Globus pallidus (tissue), 1 donor: ENCODE results near the gene KRTAP4-1.
"Not testable (repeated sequence)": the region's sequence is repeated elsewhere in the genome, so short reads cannot be mapped to it uniquely, and the experiment has no call there.

Source experiments
- DNase-seq: peaks from one replicate; pipeline ENCODE4 v3.0.0-alpha.2; 2015; ENCODE audit warnings: low spot score

KRTAP4-1 gene

DNA sequence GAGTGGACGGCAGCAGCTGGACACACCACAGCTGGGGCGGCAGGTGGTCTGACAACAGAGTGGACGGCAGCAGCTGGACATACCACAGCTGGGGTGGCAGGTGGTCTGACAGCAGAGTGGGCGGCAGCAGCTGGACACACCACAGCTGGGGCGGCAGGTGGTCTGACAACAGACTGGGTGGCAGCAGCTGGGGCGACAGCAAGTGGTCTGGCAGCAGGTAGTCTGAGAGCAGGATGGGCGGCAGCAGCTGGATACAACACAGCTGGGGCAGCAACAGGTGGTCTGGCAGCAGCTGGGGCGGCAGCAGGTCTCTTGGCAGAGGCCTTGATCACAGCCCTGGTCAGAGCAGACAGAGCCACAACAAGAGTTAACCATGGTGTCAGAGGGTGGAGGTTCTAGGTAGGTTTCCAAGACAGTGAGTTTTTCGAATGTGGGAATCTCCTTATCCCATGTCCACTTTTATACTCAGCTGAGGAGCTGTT, at the start of gene KRTAP4-1:
TSS of gene KRTAP4-1 (minus strand) at position 432 of the 482 bp plus-strand sequence. CDS start at position 375, 57 bp downstream.
- DNase-seq, result no peak

DNA sequence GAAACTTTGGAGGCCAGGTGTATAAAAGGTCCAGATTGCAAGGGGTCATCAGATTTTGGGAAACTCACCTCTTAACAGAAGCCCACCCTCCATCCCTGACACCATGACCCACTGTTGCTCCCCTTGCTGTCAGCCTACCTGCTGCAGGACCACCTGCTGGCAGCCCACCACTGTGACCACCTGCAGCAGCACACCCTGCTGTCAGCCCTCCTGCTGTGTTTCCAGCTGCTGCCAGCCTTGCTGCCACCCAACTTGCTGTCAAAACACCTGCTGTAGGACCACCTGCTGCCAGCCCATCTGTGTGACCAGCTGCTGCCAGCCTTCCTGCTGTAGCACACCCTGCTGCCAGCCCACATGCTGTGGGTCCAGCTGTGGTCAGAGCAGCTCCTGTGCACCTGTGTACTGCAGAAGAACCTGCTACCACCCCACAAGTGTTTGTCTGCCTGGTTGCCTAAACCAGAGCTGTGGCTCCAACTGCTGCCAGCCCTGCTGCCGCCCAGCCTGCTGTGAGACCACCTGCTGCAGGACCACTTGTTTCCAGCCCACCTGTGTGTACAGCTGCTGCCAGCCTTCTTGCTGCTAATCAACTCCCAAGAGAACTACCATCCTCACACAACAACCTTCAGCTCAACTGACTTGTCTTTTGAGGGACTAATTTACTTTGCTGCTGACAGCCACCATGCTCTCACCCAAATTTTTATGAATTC, 47.8 kb upstream of the KRTAP4-1 start, which contains the start of gene KRTAP9-3:
TSS of gene KRTAP9-3 (plus strand) at position 51 of the 707 bp plus-strand sequence. CDS start at position 104, 53 bp downstream.
- not testable (repeated sequence) for DNase-seq

DNA sequence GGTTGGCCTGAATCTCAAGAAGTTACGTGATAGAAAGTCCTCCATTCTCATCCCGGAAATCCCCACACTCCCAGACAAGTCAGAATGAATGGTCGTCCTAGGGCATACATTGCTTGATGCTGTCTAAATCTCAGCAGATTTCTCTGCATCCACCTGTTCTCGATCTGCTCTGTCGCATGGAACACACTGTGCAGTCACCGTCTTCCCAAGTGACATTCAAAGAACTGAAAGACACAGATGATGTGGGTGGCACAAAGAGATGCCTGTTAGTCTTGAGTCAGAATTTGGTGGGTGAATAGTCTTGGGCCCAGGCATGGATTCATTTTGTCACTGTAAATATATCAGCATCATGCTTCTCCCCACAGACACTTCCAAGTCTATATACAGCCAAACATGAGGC, 47.0 kb upstream of the KRTAP4-1 start:
- DNase-seq, result no peak

DNA sequence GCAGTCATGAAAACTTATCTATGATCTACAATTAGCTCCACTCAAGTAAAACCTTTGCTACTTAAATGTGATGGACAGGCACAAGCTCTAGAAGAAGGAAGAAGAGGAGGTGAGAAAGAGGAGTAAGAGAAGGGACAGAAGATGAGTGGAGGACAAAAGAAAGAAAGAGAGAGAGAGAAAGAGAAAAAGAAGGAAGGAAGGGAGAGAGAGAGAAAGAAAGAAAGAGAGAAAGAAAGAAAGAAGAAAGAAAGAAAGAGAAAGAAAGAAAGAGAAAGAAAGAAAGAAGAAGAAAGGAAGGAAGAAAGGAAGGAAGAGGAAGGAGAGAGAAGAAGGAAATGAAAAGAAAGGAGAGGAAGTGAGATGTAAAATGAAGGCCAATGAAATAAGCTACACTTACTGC, 45.4 kb upstream of the KRTAP4-1 start:
- DNase-seq, result no peak

DNA sequence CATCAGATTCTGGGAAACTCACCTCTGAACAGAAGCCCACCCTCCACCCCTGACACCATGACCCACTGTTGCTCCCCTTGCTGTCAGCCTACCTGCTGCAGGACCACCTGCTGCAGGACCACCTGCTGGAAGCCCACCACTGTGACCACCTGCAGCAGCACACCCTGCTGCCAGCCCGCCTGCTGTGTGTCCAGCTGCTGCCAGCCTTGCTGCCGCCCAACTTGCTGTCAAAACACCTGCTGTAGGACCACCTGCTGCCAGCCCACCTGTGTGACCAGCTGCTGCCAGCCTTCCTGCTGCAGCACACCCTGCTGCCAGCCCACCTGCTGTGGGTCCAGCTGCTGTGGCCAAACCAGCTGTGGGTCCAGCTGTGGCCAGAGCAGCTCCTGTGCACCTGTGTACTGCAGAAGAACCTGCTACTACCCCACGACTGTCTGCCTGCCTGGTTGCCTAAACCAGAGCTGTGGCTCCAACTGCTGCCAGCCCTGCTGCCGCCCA, 41.9 kb upstream of the KRTAP4-1 start, which contains the start of gene KRTAP9-2:
TSS of gene KRTAP9-2 (plus strand) at position 51 of the 498 bp plus-strand sequence. CDS start at position 58, 7 bp downstream.
- DNase-seq, result not testable (repeated sequence)

DNA sequence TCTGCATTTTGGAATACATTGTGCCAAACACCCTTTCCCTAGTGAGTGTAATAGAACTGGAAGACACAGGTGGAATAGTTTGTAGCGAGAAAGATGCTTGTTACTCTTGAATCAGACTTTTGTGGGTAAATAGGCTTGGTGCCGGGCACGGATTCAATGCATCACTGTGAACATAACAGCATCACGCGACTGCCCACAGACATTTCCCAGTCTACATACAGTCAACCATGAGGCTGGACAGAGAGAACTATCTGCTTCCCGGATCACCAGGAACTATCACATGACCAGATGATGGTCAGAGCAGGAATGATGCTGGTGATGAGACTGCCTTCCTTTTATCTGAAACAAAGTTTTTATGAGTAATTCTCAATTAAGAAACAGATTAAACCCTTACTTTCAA, 41.3 kb upstream of the KRTAP4-1 start:
- DNase-seq, result no peak

DNA sequence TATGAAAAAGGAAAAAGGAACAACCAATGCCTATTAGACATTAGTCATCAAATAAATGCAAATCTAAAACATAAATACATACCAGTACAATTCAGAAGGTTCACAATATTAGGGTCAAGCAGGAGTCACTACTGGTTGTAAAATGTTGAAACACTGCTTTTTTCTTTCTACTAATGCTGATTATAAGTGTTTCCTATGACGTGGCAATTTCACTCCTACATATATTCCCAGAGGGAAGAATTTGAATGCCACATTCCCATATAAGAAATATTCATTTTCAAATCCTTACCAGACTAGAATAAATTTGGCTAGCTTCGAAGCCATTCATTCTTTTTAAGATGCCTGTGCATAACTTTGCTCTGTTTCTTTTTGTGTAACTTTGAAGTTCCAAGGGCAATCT, 39.1 kb upstream of the KRTAP4-1 start:
- no peak for DNase-seq

DNA sequence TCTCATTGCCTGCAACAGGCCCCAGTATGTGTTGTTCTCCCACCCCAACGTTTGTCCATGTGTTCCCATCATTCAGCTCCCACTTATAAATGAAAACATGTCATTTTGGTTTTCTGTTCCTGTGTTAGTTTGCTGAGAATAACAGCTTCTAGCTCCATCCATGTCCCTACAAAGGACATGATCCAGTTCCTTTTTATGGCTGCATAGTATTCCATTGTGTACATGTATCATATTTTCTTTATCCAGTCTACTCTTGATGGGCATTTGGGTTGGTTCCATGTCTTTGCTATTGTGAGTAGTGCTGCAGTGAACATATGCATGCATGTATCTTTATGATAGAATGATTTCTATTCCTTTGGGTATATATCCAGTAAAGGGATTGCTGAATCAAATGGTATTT, 31.0 kb upstream of the KRTAP4-1 start:
- DNase-seq, result no peak

DNA sequence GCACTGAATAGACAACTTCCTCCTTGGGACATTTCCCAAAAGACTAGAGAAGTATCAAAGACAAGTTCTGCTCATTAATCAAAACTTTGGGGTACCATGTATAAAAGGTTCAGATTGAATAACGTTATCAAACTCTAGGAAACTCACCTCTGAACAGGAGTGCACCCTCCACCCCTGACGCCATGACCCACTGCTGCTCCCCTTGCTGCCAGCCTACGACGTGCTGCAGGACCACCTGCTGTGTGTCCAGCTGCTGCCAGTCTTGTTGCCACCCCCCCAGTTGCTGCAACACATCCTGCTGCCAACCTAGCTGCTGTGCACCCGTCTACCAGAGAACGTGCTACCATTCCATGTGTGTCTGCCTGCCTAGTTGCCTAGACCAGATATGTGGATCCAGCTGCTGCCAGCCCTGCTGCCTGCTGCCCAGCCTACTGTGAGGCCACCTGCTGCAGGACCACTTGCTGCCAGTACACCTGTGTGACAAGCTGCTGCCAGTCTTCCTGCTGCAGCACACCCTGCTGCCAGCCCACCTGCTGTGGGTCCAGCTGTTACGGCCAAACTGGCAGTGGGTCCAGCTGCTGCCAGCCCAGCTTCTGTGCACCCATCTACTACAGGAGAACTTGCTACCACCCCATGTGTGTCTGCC, 27.9 kb upstream of the KRTAP4-1 start:
- DNase-seq, result no peak

DNA sequence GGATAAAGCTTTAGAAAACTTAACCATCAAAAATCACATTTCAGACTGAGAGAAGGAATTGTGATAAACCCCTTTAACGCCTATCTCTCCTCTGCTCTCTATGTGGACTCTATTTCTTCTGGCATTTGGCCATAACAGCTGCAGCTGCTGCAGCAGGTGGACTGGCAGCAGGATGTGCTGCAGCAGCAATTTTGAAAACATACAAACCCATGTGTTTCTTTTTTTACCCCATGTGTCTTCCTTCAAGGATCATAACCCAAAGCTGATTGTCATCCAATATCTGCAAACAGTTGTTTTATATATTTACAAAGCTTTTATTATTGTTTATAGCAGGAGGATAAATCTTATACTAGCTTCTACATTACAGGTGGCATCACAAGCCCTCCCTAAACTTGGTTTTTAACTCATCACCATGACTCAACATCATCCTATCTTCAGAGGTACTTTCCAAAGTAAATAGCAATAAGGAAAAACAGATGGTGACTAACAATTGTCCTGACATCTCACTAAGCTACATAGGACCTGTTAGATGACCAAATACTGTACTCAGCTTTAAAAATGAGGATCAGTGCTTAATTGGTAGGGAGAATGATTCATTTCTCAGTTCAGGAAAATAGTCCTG, 27.2 kb upstream of the KRTAP4-1 start:
- DNase-seq, result no peak

DNA sequence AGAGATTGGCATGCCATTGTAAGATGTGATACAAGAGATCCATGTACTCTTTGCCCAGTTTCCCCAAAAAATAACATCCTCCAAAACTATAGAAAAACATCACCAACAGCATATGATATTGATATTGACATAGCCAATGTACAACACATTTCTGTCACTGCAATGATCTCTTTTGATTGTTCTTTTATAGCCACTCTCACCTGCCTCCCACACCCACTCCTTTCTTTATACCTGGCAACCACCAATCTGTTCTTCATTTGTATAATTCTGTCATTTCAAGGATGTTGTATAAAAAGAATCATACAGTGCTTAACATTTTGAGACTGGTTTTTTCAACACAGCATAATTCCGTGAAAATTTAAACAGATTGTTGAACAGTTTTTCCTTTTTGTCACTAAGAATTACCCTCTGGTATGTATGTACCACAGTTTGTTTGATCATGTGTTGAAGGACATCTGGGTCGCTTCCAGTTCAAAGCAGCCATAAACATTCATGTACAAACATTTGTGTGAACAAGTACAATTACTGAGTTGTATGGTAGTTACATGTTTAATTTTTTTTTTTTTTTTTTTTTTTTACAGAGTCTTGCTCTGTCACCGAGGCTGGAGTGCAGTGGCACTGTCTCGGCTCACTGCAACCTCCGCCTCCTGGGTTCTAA, 14.8 kb upstream of the KRTAP4-1 start:
- DNase-seq, result no peak

DNA sequence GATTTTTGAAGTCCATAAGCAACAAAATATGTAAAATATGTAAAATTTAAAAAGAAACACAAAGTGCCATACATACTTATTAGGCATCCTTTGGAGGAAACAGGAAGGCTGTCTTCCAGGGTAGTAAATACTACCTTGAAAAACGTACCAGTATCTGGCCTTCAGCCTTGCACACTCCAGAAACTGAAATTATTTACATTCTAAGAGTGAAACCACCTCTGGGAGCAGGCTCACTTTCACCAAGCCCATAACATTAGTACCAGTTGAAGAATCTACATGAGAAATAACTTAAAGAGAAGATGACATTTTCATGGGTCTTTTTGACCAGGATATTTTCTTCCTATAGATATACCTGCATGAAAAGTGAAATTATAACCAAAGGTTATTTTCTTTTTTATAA, 11.4 kb upstream of the KRTAP4-1 start:
- no peak for DNase-seq

DNA sequence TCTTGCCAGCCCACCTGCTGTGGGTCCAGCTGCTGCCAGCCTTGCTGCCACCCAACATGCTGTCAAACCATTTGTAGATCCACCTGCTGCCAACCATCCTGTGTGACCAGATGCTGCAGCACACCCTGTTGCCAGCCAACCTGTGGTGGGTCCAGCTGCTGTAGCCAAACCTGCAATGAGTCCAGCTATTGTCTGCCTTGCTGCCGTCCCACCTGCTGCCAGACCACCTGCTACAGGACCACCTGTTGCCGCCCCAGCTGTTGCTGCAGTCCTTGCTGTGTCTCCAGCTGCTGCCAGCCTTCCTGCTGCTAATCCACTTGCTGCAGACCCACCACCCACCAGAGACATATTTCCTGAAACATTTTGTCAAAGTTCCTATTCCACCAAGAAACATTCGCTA, 5.6 kb upstream of the KRTAP4-1 start:
- no peak for DNase-seq

DNA sequence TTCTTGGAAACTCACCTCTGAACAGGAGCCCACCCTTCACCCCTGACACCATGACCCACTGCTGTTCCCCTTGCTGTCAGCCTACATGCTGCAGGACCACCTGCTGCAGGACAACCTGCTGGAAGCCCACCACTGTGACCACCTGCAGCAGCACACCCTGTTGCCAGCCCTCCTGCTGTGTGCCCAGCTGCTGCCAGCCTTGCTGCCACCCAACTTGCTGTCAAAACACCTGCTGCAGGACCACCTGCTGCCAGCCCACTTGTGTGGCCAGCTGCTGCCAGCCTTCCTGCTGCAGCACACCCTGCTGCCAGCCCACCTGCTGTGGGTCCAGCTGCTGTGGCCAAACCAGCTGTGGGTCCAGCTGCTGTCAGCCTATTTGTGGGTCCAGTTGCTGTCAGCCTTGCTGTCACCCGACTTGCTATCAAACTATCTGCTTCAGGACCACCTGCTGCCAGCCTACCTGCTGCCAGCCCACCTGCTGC, 5.2 kb upstream of the KRTAP4-1 start, which contains the start of gene KRTAP9-1:
TSS of gene KRTAP9-1 (plus strand) at position 51 of the 482 bp plus-strand sequence. CDS start at position 51, 0 bp downstream.
- DNase-seq, result not testable (repeated sequence)

DNA sequence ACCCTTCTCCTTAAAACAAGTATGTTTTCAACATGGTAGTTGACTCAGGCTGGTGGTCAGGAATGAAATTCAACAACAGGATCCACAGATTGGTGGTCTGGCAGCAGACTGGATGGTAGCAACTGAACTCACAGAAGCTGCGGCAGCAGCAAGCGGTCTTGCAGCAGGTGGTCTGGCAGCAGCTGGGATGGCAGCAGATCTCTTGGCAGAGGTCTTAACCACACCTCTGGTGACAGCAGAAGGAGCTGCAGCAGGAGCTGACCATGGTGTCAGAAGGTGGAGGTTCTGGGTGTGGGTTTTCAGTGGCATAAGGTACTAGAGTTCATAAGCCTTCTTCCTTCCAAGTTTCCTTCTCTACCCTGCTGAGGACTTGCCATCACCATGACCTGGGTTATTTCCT, 2.2 kb upstream of the KRTAP4-1 start:
- no peak for DNase-seq

DNA sequence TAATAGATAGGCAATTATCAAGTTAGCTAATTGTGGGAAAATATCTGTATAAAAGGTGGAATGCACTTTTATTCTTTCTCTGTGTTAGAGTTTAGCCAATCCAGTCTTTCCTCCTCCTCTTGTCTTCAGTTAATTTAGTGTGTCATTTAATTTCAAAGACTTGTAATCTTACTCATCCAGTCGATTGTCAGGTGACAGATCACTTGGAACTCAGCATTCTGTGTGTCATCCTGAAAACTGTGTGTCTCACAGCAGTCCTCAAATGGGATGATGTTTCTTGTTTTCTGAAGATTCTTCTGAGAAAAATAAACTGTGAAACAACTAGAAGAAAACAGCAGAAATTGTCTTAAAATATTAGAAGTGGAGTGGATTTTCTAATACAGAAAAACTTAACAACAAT, 290 bp upstream of the KRTAP4-1 start:
- no peak for DNase-seq

DNA sequence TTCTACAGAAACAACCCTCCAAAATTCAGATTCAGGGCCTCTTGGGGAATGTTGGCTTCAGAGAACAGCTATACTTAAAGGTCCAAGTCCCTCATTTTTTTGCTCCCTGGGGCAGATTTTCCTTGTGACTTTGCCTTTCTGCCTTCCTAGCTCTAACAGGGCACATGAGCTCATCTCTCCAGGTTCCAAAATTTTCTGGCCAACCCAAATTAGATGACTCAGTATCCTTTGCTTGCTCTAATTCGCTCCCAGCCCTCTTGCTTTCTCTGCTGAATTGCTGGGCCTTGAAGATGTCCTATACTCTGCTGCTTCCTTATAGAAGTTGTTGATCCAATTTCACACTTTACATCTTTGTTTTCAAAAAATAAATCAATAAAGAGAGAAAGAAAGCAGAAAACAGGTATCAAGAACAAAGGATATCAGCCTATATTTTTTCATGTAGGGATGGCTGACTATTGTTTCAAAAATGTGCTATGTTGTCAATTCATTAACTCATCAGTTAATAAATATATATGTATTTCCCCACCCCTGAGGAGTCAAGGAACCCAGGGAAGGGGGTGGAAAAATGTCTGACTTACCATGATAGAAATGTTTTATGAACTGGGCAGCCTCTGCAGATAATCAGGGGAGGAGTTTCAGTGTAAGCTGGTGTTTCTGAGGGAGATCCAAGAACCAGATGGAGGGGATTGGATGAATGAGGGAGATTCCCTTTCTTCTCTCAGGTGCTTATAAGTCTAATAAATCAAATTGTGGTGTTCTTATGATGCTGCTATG, 5.7 kb downstream of the KRTAP4-1 start:
- DNase-seq, result no peak

DNA sequence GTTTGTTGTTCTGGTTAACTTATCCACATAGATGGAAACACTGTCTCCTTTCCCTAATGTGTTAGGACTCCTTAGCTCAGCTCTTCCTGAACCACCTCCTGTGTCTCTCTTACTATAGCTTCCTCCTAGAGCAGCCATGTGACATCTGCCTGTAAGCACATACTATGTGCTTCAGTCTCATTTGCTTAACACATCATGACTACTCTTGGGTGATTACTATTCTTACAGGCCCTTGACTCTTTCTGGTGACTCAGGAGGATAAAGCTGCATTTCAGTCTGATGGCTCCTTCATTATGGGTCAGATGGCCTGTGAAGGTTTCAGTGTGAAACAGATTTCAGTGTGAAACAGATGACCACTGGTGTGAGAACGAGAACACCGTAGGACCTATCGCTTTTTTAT, 6.4 kb downstream of the KRTAP4-1 start:
- DNase-seq, result no peak

DNA sequence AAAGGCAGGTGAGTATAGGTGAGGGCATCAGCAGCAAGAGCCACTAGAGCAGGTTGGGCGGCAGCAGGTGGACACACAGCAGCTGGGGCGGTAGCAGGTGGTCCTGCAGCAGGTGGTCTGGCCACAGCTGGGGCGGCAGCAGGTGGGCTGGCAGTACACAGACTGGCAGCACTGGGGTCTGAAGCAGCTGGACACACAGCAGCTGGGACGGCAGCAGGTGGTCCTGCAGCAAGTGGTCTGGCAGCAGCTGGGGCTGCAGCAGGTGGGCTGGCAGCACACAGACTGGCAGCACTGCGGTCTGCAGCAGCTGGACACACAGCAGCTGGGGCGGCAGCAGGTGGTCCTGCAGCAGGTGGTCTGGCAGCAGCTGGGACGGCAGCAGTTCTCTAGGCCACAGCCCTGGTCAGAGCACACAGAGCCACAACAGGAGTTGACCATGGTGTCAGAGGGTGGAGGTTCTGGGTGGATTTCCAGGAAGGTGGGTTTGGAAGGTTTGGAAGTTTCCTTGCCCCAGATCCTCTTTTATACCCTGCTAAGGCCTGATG, 6.9 kb downstream of the KRTAP4-1 start, which contains the start of gene KRTAP4-2:
TSS of gene KRTAP4-2 (minus strand) at position 495 of the 545 bp plus-strand sequence. CDS start at position 438, 57 bp downstream.
- no peak for DNase-seq

DNA sequence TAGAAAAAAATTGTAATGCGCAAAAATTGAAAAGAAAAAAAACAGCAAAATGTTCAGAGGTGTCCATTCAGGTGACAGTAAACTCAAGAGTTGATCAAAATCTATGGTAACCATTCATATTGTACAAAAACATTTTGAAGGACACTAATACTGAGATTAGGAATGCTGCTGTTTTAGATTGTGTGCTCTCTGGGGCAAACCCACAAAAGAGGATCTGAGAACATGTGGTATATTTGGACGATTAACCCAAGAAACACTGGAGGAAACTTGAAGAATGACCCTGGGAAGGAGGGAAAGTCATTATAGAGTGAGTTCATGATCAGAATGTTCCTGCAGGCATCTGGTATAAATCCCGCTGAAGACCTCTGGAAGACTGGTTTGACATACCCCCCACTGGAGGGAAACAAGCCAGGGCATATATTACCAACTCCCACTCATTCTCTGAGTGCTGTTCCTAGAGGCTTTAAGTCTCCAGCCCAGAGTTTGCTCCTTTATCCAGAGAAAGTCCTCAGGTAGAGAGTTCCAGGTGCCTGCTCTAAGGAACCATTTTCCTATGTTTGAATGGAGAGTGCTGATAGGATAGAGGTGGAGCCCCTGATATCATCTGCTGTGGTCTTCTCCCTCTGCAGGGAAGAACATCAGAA, 7.8 kb downstream of the KRTAP4-1 start:
- no peak for DNase-seq
